Brain pericyte (primary cell): ENCODE results near the gene ELOA2.
"Not testable (repeated sequence)": the region's sequence is repeated elsewhere in the genome, so short reads cannot be mapped to it uniquely, and the experiment has no call there.

Experiments used
- DNase-seq: peaks from one replicate; pipeline ENCODE4 v3.0.0-alpha.2; 2012; ENCODE audit warnings: low read depth, low spot score

The ELOA2 gene

GRCh38 chr18:47023769-47024465 lies 11.5 kb downstream of the ELOA2 start:
- not testable (repeated sequence) for DNase-seq

- not testable (repeated sequence) for DNase-seq
Observed at GRCh38 chr18:47022821-47023220, 12.6 kb downstream of the ELOA2 start.

- not testable (repeated sequence) for DNase-seq
Observed at GRCh38 chr18:47020757-47021156, 14.7 kb downstream of the ELOA2 start.

- DNase-seq: not testable (repeated sequence)
Observed at GRCh38 chr18:47019870-47020269, 15.6 kb downstream of the ELOA2 start.
